Fibroblast of skin of right quadriceps (primary cell): ENCODE data around the gene RPL26.
"Not testable (repeated sequence)": the region's sequence is repeated elsewhere in the genome, so short reads cannot be mapped to it uniquely, and the experiment has no call there.

Source experiments
- DNase-seq: peaks from one replicate; pipeline ENCODE4 v3.0.0-alpha.2; 2013

Gene RPL26

GRCh38 chr17:8393470-8394231 is 10.7 kb upstream of the RPL26 start:
- DNase-seq = no peak

DNA sequence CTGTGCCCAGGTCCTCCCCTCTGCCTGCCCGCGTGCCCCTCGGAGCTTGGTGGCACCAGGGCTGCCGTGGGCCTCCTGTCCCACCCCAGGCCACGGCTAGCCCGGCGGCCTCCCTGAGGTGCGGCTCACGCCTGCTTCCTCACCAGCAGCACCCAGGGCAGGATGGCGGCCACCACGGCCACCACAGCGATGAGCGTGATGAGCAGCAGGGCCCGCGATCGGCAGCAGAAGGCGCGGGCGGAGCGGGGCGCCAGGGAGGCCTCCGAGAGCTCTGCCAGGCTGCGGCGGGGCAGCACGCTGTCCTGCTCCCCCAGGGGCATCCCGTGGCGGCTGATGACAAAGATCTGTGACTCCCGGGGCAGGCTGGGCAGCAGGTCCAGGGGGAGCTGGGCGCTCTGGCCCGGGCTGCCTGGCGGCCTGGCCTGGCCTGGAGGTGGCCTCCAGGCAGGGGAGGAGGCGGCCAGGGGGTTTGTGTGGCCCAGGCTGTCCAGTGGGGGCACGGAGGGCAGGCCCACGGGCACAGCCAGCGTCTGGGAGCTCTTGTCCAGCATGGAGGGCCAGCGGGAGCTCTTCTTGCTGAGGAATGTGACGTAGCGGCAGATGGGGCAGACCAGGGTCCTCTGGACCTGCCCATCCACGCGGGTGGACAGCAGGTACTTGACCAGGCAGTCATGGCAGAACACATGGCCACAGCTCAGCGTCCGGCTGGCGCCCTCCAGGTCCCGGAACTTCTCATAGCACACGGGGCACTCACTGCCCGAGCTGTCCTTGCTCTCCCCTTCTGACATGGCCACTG is 9.9 kb upstream of the RPL26 start:
- no peak for DNase-seq

DNA sequence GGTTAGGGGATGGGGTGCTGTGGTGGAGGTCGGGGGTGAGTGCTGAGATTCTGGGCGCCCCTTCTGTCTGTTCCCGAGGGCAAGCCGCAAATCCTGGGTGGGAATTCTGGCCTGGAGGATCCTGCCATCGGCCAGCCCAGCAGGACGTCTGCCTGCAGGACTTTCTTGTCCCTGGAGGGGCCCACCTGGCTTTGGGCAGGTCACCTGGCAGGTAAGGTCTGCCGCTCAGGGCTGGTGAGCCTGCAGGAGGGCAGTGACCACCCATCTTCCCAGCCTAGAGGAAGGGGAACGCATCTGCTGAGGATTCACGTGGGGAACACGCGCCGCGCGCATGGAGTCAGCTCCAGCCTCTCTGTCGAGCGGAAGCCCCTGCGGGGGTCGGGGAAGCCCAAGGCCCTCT is 9.3 kb upstream of the RPL26 start:
- no peak for DNase-seq

DNA sequence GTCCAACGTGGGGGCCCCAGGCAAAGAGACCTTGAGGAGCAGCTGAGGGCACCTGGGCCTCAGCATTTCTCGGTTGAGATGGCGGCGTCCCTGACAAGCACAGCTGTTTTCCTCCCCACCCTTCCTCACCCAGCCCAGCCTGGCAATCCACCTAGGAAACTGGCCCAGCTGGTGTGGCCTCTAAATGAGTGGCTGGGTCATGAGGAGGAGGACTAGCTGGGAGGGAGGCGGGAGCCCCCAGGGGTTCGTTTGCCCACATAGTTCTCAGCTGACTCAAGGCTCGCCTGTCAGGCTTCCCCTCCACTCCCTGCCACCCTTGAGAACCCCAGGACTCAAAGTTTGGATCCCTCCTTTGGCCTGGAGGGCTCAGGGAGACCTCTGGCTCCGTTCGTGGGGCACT is 8.7 kb upstream of the RPL26 start:
- DNase-seq = peak; percentile 22

DNA sequence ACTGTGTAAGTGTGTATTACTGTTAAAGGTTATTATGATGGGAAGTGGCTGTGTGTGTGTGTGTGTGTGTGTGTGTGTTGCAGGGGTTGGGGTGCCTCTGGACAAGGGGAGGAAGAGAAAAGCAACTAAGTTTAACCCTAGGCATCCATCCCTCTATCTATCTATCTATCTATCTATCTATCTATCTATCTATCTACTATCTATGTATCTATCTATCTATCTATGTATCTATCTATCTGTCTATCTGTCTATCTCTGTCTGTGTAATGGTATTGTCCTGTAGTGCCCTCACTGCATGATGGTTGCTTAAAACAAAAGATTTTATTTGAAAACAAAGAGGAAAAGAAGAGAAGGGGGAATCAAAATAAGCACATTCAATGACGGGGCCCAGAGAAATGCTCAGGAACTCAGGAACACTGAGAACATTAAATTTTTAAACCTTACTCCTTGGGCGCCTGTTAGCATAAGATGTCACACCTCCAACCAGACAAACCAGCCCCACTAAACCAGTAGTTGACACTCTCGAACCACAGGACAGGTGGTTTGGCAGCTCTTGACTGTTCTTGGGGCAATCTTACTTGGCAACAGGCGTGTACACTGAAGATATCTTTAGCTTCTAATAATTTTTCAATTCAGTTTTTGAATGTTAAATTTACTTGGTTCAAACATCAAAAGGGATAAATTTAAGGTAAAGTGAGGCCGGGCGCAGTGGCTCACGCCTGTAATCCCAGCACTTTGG is 5.1 kb upstream of the RPL26 start:
- no peak for DNase-seq

GRCh38 chr17:8386841-8387240 is 3.8 kb upstream of the RPL26 start:
- no peak for DNase-seq

GRCh38 chr17:8384801-8385378 is 1.9 kb upstream of the RPL26 start:
- peak; percentile 95 for DNase-seq

DNA sequence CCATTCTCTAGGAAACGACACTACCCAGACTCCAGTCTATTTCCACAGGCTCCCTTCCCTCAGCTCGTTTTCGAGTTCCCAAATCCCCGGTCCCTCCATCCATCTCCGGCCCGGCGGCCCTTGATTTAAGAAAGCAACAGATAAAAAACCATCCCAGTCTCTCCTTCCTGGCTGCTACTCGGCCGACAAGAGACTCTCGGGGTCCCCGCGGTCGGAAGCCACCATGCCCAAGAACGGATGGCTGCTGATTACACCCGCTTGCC is 182 bp downstream of the RPL26 start:
- DNase-seq = no peak

DNA sequence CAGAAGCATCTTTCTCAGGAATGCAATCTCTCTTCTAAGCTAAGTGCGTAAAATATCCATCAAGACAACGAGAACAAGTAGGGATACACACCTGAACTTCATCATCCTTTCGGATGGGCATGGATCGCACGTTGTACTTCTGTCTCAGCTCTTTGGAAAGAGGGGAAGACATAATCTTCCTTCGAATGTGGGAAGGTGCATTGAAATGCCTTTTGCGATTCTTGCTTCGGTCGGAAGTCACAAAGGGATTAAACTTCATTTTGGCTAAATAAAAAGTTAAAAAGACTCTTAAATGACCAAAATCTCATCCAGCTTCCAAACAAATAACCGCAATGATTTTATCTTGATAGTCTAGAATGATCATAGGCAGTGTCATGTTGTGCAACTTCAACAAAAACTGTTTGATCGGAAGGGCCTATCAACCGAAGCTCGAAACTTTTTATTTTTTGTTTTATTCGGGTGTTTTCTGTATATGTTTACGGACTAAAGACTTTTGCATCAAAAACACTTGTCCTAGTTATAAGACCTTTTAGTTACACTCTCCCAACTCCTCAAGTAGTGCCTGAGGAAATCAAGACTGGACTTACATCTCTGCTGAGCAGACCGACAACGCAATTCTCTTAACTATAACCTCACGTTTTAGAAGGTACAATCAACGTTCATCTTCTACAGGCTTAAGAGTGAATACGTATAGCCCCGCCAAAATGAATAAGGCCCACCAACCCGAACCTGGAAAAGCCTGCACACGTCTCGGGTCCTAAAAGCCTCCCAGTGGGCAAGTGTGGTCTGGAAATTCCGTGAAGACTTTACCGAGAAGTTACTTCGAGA is 727 bp downstream of the RPL26 start:
- no peak for DNase-seq

DNA sequence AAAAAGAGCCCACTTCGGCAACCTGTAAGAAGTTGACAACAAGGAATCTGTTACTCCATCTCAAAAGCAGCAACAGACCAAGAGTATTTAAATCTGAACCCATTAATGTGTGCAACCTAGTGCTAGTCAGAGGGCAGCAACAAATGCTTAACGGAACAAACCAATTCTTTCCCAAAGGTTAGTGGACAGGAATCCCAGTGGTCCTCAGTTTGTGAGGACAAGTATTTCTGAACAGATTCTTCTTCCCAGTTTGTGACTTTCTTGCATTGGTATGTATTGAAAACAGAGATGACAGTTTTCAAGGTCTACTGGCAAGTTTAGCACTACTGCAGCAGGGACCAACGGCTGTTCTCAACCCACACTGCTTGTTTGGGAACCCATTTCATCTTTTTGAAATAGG is 2.9 kb downstream of the RPL26 start:
- DNase-seq = no peak

DNA sequence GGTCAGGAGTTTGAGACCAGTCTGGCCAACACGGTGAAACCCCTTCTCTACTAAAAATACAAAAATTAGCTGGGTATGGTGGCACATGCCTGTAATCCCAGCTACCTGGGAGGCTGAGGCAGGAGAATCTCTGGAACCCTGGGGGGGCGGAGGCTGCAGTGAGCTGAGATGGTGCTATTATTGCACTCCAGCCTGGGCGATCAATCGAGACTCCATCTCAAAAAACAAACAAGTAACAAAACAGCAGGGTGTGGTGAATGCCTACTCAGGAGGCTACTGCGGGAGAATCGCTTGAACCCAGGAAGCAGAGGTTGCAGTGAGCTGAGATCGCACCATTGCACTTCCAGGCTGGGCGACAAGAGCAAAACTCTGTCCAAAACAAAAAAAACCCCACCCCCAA is 4.9 kb downstream of the RPL26 start:
- not testable (repeated sequence) for DNase-seq

DNA sequence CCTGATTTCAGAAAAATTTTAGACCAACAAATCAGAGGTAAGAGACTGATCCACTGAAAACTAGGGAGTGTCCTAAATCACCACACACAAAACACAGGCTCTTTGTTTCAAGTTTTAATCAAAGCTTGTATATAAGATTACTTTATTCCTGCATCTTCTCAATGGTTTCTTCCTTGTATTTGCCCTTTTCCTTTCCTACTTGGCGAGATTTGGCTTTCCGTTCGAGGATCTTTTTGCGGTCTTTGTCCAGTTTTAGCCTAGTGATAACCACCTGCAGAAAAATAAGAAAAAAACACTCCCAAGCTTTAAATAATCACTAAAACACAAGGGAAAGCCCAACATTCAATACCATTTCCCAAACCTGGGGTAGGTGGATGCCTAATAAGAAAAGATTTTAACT is 5.6 kb downstream of the RPL26 start:
- no peak for DNase-seq

- peak; percentile 81 for DNase-seq
Observed at GRCh38 chr17:8376271-8377067, 6.5 kb downstream of the RPL26 start, which contains the start of gene KRABD2. KRABD2 (minus strand) TSS chr17:8376704.

DNA sequence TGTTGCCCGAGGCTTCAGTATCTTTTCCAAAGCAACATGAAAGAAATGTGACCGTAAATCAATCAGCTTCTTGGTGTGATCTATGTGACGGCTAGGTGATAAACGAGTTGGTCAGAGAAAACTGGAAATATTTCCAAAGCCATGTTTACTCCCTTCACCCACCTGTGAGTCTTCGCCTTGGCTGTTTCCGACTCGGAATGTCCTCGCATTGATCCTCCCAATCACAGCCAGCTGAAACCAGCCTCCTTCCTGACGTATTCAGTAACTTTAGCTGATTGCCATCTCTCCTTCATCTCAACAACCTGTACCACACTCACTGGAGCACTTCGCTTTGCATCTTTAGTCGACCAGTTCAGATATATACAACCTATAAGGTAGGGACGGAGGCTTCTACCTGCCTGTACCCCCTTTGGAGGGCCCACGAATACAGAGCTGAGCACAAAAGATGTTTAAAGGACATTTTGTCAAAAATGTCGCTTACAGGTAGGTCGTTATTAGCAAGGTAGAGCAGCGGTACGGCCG is 7.2 kb downstream of the RPL26 start:
- DNase-seq = no peak

- not testable (repeated sequence) for DNase-seq
Observed at GRCh38 chr17:8373856-8374255, 9.1 kb downstream of the RPL26 start.

DNA sequence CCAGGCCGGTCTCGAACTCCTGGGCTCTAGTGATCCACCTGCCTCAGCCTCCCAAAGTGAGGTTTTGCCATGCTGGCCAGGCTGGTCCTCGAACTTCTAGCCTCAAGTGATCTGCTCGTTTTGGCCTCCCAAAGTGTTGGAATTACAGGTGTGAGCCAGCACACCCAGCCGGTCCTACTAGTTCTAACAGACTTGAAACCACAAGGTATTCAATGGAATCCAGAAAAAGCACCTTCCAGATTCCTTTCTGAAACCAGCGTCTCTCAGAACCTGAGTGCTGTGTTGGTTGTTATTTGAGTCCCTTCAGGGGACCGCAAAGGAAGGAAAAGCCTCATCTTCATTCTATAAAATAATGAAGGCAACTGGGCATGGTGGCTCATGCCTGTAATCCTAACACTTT is 10.6 kb downstream of the RPL26 start:
- no peak for DNase-seq

DNA sequence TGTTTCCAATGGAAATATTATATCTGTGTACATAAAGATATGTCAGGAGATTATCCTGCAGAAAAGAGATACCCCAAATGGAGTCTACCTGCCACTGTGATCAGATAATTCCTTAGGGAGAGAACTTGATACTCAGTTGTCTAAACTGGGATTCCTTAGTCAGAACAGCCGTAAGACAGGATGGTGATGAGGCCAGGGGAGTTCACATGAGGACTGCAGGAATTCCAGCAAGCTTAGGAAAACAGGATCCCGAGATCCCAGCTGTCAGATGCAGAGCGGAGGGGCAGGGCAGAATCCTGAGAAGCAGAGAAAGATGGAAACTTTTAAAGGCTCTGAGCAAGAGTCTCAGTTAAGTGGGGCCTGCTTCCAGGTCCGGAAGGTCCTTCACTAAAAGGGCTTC is 11.2 kb downstream of the RPL26 start:
- DNase-seq = no peak

DNA sequence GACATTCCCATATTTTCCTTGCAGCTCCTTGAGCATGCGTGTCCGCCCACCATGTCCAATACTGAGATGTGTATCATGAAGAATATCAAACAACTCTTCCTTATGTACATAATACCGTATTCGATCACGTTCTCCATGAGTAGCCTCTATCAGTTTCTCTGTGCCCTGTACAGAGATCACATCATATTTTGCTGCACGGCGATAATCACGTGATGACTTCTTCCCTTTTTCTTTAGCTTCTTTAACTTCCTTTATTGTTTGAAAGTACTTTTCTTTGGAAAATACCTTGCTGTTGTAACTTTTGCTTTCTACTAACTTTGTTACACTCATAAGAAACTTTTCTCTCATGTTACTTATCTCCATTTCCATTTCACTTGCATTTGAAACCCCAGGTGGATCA is 13.0 kb downstream of the RPL26 start:
- no peak for DNase-seq

- no peak for DNase-seq
Observed at GRCh38 chr17:8368193-8368592, 14.8 kb downstream of the RPL26 start.

DNA sequence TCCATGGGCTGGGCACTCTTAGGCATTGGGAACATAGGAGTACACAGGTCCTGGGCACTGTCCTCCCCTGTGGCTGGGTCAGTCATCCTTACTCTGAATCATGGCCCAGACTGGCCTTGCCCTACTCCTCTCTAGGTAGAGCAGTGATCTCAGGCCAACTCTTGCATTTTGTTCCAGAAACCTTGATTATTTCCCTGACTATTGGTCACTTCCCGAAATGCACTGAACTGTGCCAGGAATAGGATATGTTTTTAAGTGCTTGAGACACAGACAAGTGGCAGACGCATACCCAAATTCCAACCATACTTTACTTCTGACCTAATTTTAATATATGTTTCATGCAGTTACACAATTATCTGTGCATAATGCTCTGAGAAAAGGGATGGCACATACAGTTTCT is 16.8 kb downstream of the RPL26 start:
- peak; percentile 78 for DNase-seq

GRCh38 chr17:8365143-8365542 is 17.9 kb downstream of the RPL26 start:
- peak; percentile 28 for DNase-seq
